CD4-positive, alpha-beta T cell (primary cell): ENCODE results near the gene CALN1. TPM values are rescaled to one million over a fixed set of nuclear protein-coding genes. Genes with fewer than 3 reads are reported as not detected.

Source experiments
- ATAC-seq: fragments of 200-7000 bp; cut with Tn5 transposase; one replicate; pipeline ENCODE4 v1.10.0; 2022; ENCODE audit warnings: mild to moderate bottlenecking; ENCODE audit not compliant: poor library complexity
- CTCF ChIA-PET: fragments of 350-600 bp; sonication (Branson Sonifier 250); formaldehyde crosslinking; loops from one replicate; lab custom pipeline; 2021; ENCODE audit warnings: antibody characterized with exemption, inconsistent platforms; lab: Charles Lee
- POLR2A ChIA-PET: fragments of 350-600 bp; sonication (Branson Sonifier 250); formaldehyde crosslinking; loops from one replicate; lab custom pipeline; 2021; ENCODE audit warnings: antibody characterized with exemption, inconsistent platforms; lab: Charles Lee
- DNase-seq, 14 experiments: peaks; one replicate each; pipeline ENCODE4 v3.0.0-alpha.2; 2013 to 2020; ENCODE audit warnings: mixed read lengths in 2 of 14
- H3K27ac ChIP-seq, 2 donors: one replicate each; pipeline versions ENCODE4 v1.5.1 to v1.7.0; 2013; ENCODE audit warnings: low read length in 2 of 2, low read depth in 1 of 2, mild to moderate bottlenecking in 1 of 2
- H3K27me3 ChIP-seq, 2 experiments: 1 replicate in 1 of 2; 2 replicates in 1 of 2; pipeline versions ENCODE4 v1.6.1 to v1.7.0; 2013; ENCODE audit warnings: low read length in 2 of 2, control low read depth in 1 of 2, mild to moderate bottlenecking in 1 of 2, moderate library complexity in 1 of 2; ENCODE audit not compliant: insufficient read depth in 2 of 2, control insufficient read depth in 1 of 2
- H3K36me3 ChIP-seq: one replicate; pipeline ENCODE4 v1.6.1; 2013; ENCODE audit warnings: low read length, control low read depth; ENCODE audit not compliant: insufficient read depth
- H3K4me1 ChIP-seq: one replicate; pipeline ENCODE4 v1.6.1; 2013; ENCODE audit warnings: low read length, control low read depth; ENCODE audit not compliant: insufficient read depth
- H3K4me3 ChIP-seq: one replicate; pipeline ENCODE4 v1.5.1; 2013; ENCODE audit warnings: mild to moderate bottlenecking, low read length, moderate library complexity
- H3K9me3 ChIP-seq, 2 experiments: 1 replicate in 1 of 2; 2 replicates in 1 of 2; pipeline versions ENCODE4 v1.6.1 to v1.7.0; 2013; ENCODE audit warnings: low read length in 2 of 2, mild to moderate bottlenecking in 2 of 2, control low read depth in 1 of 2, moderate library complexity in 1 of 2; ENCODE audit not compliant: control insufficient read depth in 1 of 2, insufficient read depth in 1 of 2
- H3K27ac Mint-ChIP-seq: one replicate; pipeline ENCODE4 v1.8.0; 2020; ENCODE audit warnings: mixed read lengths
- H3K27me3 Mint-ChIP-seq: one replicate; pipeline ENCODE4 v1.8.0; 2021; ENCODE audit warnings: mixed read lengths
- H3K36me3 Mint-ChIP-seq: one replicate; pipeline ENCODE4 v1.8.0; 2021; ENCODE audit warnings: low read depth, mixed read lengths
- H3K4me1 Mint-ChIP-seq: one replicate; pipeline ENCODE4 v1.8.0; 2021; ENCODE audit warnings: low read depth, mixed read lengths
- H3K4me3 Mint-ChIP-seq: one replicate; pipeline ENCODE4 v1.8.0; 2020; ENCODE audit warnings: mild to moderate bottlenecking, mixed read lengths
- H3K9me3 Mint-ChIP-seq: one replicate; pipeline ENCODE4 v1.8.0; 2020; ENCODE audit warnings: mixed read lengths
- CTCF ChIP-seq: fragments of 200-600 bp; IDR thresholded peaks from one replicate; pipeline ENCODE4 v1.8.0; 2022; ENCODE audit warnings: antibody characterized with exemption, mild to moderate bottlenecking
- intact Hi-C, 2 experiments: fragments of 100-400 bp; cut with DNase I in 1 of 2; cut with micrococcal nuclease in 1 of 2; formaldehyde crosslinking; loops; one replicate each; pipeline versions ENCODE4 v1.15.1 to v1.9.0; 2023 to 2025; cut with DNase I, micrococcal nuclease
- total RNA-seq, 174 experiments: library from RNA in 2 of 174; stranded (reverse) in 2 of 174; gene quantifications; one replicate each; pipeline ENCODE4 v1.2.3 and lab custom pipeline; 2021 to 2026

CALN1 gene
- total RNA-seq, 2 experiments from 2014 or later: 0.06 TPM; not detected in 1

DNA sequence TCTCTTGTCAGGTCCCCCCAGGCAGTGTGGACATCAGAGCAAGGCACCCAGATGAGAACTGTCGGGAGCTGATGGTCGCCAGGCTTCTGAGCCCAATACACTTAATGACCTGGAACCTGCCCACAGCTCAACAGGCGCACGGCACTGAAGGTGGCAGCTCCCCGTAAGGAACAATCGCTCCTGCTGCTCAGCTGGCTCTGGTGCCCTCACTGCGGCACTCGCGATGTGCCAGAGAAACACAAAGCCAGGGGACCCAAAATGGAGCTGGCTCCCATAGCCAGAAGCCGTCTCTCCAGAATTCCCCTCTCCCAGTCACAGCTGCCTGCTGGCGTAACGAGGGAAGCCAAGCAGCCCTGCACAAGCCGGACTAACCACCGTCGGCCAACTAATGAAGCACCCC is 6.3 kb downstream of the CALN1 start:
- no peaks in the 10 kb centered on the region for H3K4me1 ChIP-seq
- H3K9me3 ChIP-seq: peaks cover 0 to 14% of the 10 kb centered on the region in 2 experiments
- Mint-ChIP-seq H3K4me3 (no peak overlapping the region), H3K9me3 (peaks cover 2% of the 10 kb centered on the region), H3K27me3 (peaks cover 6% of the 10 kb centered on the region), H3K36me3 (no peaks in the 10 kb centered on the region), H3K27ac (no peak overlapping the region), H3K4me1 (no peaks in the 10 kb centered on the region)
- ATAC-seq: no peak
- H3K4me3 ChIP-seq: no peak overlapping the region
- no peak overlapping the region for H3K27ac ChIP-seq
- DNase-seq: no peak
- no peak for TF ChIP-seq CTCF
- ChIA-PET CTCF (no interaction called here), POLR2A (no interaction called here)
- H3K36me3 ChIP-seq: no peaks in the 10 kb centered on the region
- H3K27me3 ChIP-seq: peaks cover 0 to 2% of the 10 kb centered on the region in 2 experiments
- intact Hi-C loops: no loop called here

DNA sequence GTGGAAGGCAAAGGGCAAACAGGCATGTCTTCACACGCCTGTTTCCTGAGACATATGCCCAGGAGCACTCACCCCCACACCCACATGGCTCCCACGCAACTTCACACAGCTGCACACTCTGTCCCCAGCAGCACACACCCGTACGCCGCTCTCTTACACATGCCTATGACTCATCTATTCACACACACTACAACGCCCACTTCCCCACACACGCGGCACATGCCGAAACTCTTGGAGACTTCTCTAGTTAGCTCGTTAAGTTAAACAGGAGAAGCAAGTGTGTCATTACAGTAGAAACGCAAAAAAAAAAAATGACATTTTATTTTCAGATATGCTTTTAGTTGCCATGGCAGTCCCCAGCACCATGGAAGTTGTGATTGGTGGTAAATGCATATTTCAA is 6.7 kb downstream of the CALN1 start:
- TF ChIP-seq CTCF: no peak
- Histone ChIP-seq H3K9me3 (peaks cover 0 to 14% of the 10 kb centered on the region in 2 experiments), H3K4me3 (no peak overlapping the region), H3K4me1 (no peaks in the 10 kb centered on the region), H3K36me3 (no peaks in the 10 kb centered on the region), H3K27ac (no peak overlapping the region), H3K27me3 (peaks cover 0 to 2% of the 10 kb centered on the region in 2 experiments)
- ATAC-seq (no peak), DNase-seq (peak in 3 of 14 experiments; percentile 13 to 69 (median 51))
- ChIA-PET POLR2A (no interaction called here), CTCF (no interaction called here)
- H3K9me3 Mint-ChIP-seq: peaks cover 2% of the 10 kb centered on the region
- intact Hi-C loops: no loop called here
- no peaks in the 10 kb centered on the region for H3K36me3 Mint-ChIP-seq
- H3K27me3 Mint-ChIP-seq: peaks cover 6% of the 10 kb centered on the region
- no peak overlapping the region for H3K27ac Mint-ChIP-seq
- no peaks in the 10 kb centered on the region for H3K4me1 Mint-ChIP-seq
- H3K4me3 Mint-ChIP-seq: no peak overlapping the region

- Mint-ChIP-seq H3K27me3 (peaks cover 6% of the 10 kb centered on the region), H3K4me1 (no peaks in the 10 kb centered on the region), H3K27ac (no peak overlapping the region), H3K9me3 (peaks cover 6% of the 10 kb centered on the region), H3K36me3 (no peaks in the 10 kb centered on the region), H3K4me3 (no peak overlapping the region)
- H3K9me3 ChIP-seq: peaks cover 0 to 14% of the 10 kb centered on the region in 2 experiments
- H3K4me1 ChIP-seq: no peaks in the 10 kb centered on the region
- no peak for TF ChIP-seq CTCF
- no peak overlapping the region for H3K27ac ChIP-seq
- ATAC-seq (no peak), DNase-seq (no peak)
- POLR2A ChIA-PET: no interaction called here
- H3K27me3 ChIP-seq: peaks cover 0 to 2% of the 10 kb centered on the region in 2 experiments
- CTCF ChIA-PET: no interaction called here
- H3K36me3 ChIP-seq: no peaks in the 10 kb centered on the region
- no peak overlapping the region for H3K4me3 ChIP-seq
- intact Hi-C loops: no loop called here
Measured at GRCh38 chr7:72404743-72405142, 7.4 kb downstream of the CALN1 start.
